GM13977 (cell line): ENCODE measurements around the gene CP.

Experiments
- DNase-seq: peaks from one replicate; pipeline ENCODE4 v3.0.0; 2012; ENCODE audit warnings: low spot score
- in situ Hi-C: fragments of 300-500 bp; cut with MboI; formaldehyde crosslinking; loops from one replicate; pipeline ENCODE4 v1.12.0; 2022; ENCODE audit warnings: low sequenced_read_pairs, low pct_unique_long_range_greater_than_20kb, mixed read lengths, inconsistent platforms; ENCODE audit not compliant: unreplicated experiment
- TF ChIP-seq, protein P1 (sequence below): IDR thresholded peaks from 2 replicates; pipeline ENCODE4 v1.5.1; 2012; ENCODE audit warnings: mild to moderate bottlenecking, control low read depth; ENCODE audit not compliant: insufficient read depth; ENCODE audit errors: extremely low read depth, missing control alignments

Gene CP

DNA sequence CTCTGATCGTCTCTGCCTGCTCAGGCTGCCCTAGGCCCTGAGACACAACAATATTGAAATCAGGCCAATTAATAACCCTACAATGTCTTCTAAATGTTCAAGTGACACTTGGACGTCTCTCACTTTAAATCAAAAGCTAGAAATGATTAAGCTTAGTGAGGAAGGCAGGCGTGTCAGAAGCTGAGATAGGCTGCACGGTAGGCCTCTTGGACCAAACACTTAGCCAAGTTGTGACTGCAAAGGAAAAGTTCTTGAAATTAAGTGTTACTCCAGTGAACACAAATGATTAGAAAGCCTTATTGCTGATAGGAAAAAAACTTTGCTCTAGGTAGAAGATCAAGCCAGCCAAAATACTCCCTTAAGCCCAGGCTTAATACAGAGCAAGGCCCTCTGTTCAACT lies 90.0 kb downstream of the CP start:
- in situ Hi-C loops, result loop anchor here (5.0 kb wide), 1 partner anchor 131 kb away; no protein-coding TSS in a partner anchor
- TF ChIP-seq, protein P1, sequence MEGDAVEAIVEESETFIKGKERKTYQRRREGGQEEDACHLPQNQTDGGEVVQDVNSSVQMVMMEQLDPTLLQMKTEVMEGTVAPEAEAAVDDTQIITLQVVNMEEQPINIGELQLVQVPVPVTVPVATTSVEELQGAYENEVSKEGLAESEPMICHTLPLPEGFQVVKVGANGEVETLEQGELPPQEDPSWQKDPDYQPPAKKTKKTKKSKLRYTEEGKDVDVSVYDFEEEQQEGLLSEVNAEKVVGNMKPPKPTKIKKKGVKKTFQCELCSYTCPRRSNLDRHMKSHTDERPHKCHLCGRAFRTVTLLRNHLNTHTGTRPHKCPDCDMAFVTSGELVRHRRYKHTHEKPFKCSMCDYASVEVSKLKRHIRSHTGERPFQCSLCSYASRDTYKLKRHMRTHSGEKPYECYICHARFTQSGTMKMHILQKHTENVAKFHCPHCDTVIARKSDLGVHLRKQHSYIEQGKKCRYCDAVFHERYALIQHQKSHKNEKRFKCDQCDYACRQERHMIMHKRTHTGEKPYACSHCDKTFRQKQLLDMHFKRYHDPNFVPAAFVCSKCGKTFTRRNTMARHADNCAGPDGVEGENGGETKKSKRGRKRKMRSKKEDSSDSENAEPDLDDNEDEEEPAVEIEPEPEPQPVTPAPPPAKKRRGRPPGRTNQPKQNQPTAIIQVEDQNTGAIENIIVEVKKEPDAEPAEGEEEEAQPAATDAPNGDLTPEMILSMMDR, result no peak
- no peak for DNase-seq

DNA sequence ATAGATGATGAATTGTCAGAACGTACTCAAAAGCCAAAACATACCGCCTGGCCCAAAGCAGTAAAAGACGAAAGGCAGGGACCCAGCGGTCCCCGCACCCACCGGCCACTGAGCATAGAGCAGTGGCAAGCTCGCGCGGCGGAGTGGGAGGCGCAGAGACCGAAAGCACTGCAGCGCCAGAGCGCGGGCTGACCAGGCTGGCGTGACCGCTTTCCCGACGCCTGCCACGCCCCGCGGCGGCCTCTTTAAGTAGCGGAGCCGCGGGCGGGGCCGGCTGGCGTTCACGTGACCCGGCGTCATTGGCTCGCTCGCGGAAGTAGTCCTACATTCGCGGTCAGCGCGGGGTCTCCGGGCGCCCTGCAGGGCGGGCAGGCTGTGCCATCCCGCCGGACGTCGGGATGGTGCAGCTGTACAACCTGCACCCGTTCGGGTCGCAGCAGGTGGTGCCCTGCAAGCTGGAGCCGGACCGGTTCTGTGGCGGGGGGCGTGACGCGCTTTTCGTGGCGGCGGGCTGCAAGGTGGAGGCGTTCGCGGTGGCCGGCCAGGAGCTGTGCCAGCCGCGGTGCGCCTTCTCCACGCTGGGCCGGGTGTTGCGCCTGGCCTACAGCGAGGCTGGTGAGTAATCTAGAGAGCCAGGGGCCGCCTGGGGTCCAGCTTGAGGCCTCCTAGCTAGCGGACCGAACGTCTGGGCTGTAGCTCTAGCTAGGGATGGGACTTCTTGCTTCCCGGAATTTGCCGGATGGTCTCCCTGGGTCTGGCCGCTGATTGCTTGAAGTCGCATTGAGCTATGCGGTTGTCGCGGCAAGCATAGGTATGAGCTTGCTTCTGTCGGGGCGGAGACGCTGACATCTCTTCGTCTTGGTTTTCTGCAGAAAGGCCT lies 92.1 kb downstream of the CP start, which contains the start of gene HPS3:
Gene HPS3 (plus strand): TSS at position 313 of the 880 bp plus-strand sequence. CDS start 86 bp downstream, at position 399.
- TF ChIP-seq, protein P1, result no peak
- DNase-seq, result peak; percentile 94
- in situ Hi-C loops, result loop anchor here (5.0 kb wide), 1 partner anchor 133 kb away; no protein-coding TSS in a partner anchor

DNA sequence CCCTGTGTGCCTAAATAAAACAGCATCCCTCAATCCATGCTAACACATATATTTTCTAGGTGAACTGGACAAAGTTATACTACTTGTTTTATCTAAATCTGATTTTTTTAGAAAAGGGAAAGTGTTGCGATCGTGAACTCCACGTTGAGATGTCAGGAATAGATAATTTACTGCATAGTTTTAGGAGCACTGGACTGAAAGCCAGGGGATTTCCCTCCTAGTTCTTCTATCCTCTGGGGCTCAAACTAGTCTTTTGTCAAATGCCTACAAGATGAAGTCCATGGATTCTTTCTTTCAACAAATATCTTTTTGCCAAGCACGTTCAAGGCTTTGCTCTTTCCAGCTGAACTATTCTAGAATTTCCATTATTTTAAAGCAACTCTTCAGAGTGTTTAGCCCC lies 92.8 kb downstream of the CP start:
- no peak for DNase-seq
- TF ChIP-seq, protein P1, result no peak
- in situ Hi-C loops, result no loop called here

DNA sequence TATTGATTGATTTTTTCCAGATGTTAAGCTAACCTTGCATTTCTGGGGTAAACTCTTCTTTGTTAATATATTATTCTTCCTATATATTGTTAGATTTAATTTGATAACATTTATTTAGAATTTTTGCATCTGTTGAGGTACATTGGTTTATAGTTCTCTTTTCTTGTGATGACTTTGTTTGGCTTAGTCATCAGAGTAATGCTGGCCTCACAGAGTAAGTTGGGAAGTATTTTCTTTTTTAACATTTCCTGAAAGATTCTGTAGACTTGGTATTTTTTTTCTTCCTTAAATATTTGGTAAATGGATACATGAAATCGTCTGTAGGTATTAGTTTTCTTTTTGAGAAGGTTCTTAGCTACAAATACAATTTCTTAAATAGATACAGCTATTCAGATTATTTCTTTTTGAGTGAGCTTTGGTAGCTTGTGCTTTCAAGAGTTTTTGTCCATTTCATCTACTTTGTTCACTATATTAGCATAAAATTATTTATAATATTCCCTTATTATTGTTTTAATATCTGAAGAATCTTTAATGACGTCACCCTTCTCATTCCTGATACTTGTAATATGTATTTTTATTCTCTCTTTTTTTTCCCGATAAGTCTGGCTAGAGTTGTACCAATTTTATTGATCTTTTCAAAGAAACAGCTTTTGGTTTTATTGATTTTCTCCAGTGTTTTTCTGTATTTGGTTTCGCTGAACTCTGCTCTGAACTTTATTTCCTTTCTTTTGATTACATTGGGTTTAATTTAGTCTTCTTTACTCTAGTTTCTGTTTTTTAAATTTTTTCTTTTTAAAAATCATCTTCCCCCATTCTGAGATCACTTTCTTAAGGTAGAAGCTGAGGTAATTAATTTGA lies 98.7 kb downstream of the CP start:
- DNase-seq, result no peak
- TF ChIP-seq, protein P1, result no peak
- in situ Hi-C loops, result no loop called here
